Peyer's patch (tissue), 4 donors: ENCODE results near the gene ABCC8.

ENCODE experiments used
- CTCF ChIP-seq, 6 experiments: fragments of 450-650 bp in 4 of 6; fragments of 200-600 bp in 2 of 6; sonication (generic) in 1 of 6; IDR thresholded peaks; one replicate each; pipeline ENCODE4 v1.5.1; 2017 to 2019; ENCODE audit warnings: antibody characterized with exemption in 6 of 6, mild to moderate bottlenecking in 3 of 6, moderate library complexity in 1 of 6
- POLR2A ChIP-seq, 2 donors: fragments of 450-650 bp; IDR thresholded peaks; one replicate each; pipeline ENCODE4 v1.5.1; 2017; ENCODE audit warnings: antibody characterized with exemption in 2 of 2, mild to moderate bottlenecking in 2 of 2, moderate library complexity in 2 of 2

GRCh38 chr11:17446482-17446881, 30.2 kb downstream of the ABCC8 start:
- TF ChIP-seq CTCF (IDR thresholded peaks at IDR 0.05): no peak
- TF ChIP-seq POLR2A (IDR thresholded peaks at IDR 0.05): no peak
